Testis (tissue), 3 donors: ENCODE results near the gene CBX5. TPM values are rescaled to one million over a fixed set of nuclear protein-coding genes. Genes with fewer than 3 reads are reported as not detected.

Experiments used
- DNase-seq: peaks from one replicate; pipeline ENCODE4 v3.0.0-alpha.2; 2019
- H3K27ac ChIP-seq, 2 donors: fragments of 200-600 bp; sonication (generic); one replicate each; pipeline ENCODE4 v1.5.1; 2019
- H3K27me3 ChIP-seq: fragments of 200-600 bp; sonication (generic); one replicate; pipeline ENCODE4 v1.5.1; 2019
- H3K36me3 ChIP-seq: fragments of 200-600 bp; sonication (generic); one replicate; pipeline ENCODE4 v1.5.1; 2017; ENCODE audit warnings: low read depth; ENCODE audit errors: missing control alignments
- H3K4me1 ChIP-seq: fragments of 200-600 bp; sonication (generic); one replicate; pipeline ENCODE4 v1.5.1; 2019
- H3K4me3 ChIP-seq, 2 donors: fragments of 200-600 bp; sonication (generic); one replicate each; pipeline ENCODE4 v1.5.1; 2017 to 2019
- H3K9me3 ChIP-seq: fragments of 200-600 bp; sonication (generic); one replicate; pipeline ENCODE4 v1.5.1; 2017
- POLR2A ChIP-seq: fragments of 450-650 bp; IDR thresholded peaks from one replicate; pipeline ENCODE4 v1.6.1; 2017; ENCODE audit warnings: antibody characterized with exemption, mild to moderate bottlenecking, moderate library complexity
- whole genome bisulfite sequencing, 2 donors: methylation state at CpG; one replicate each; pipeline ENCODE4 v1.1.5; 2018; 5-methylcytosine and 5-hydroxymethylcytosine counted together
- intact Hi-C: fragments of 100-400 bp; cut with DNase I; formaldehyde crosslinking; loops from one replicate; pipeline ENCODE4 v1.15.1; 2023; ENCODE audit warnings: low total_unique reads
- polyA plus RNA-seq: library from polyadenylated mRNA; stranded (reverse); fragments of 350-450 nt; fragmentation: Illumina TruSeq; extraction: RNeasy Lipid Tissue Mini Kit (QIAGEN cat#74804); gene quantifications from one replicate; pipeline ENCODE4 v1.2.3, GENCODE V29; 2014; ENCODE audit warnings: low read depth, low replicate concordance; ENCODE audit not compliant: insufficient read depth
- total RNA-seq, 2 donors: library from RNA; depleted of rRNA; stranded (reverse); fragments of >200 nt; gene quantifications; one replicate each; pipeline ENCODE4 v1.2.3, GENCODE V29; 2016
- TF ChIP-seq, protein P1 (sequence below), 3 experiments: fragments of 450-650 bp in 2 of 3; fragments of 200-600 bp in 1 of 3; sonication (generic) in 1 of 3; IDR thresholded peaks; one replicate each; pipeline ENCODE4 v1.5.1; 2016 to 2019; ENCODE audit warnings: antibody characterized with exemption in 3 of 3, mild to moderate bottlenecking in 2 of 3, moderate library complexity in 1 of 3

CBX5 gene
- total and polyA plus RNA-seq, 3 donors from 2014 or later = 52.7 to 66.4 (median 63.9) TPM

DNA sequence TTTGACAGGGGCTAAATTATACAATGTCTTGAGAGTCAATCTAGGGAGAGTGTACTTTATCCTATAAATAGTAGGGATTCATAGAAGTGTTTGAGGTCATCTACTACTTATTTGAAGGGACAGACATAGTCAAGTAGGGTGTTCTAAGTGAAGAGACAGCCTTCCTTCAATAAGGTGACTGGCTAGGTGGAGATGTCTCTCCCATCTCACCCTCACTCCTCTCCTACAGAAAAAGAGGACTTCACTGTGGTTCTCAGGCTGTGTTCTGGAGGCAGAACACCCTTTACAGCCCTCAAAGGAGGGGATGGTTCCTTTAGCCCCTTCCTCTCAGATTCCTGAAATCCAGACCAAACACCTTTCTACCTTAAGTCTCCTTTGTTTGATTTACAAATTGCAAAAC is 23.7 kb upstream of the CBX5 start:
- no peak for DNase-seq
- no peaks in the 10 kb centered on the region for H3K9me3 ChIP-seq
- no peak overlapping the region for H3K27ac ChIP-seq

GRCh38 chr12:54301428-54302048 is 21.6 kb upstream of the CBX5 start:
- no peak for DNase-seq
- Histone ChIP-seq H3K9me3 (no peaks in the 10 kb centered on the region), H3K36me3 (no peaks in the 10 kb centered on the region), H3K4me3 (no peak overlapping the region), H3K4me1 (no peaks in the 10 kb centered on the region), H3K27ac (no peak overlapping the region), H3K27me3 (no peaks in the 10 kb centered on the region)
- TF ChIP-seq, protein P1, sequence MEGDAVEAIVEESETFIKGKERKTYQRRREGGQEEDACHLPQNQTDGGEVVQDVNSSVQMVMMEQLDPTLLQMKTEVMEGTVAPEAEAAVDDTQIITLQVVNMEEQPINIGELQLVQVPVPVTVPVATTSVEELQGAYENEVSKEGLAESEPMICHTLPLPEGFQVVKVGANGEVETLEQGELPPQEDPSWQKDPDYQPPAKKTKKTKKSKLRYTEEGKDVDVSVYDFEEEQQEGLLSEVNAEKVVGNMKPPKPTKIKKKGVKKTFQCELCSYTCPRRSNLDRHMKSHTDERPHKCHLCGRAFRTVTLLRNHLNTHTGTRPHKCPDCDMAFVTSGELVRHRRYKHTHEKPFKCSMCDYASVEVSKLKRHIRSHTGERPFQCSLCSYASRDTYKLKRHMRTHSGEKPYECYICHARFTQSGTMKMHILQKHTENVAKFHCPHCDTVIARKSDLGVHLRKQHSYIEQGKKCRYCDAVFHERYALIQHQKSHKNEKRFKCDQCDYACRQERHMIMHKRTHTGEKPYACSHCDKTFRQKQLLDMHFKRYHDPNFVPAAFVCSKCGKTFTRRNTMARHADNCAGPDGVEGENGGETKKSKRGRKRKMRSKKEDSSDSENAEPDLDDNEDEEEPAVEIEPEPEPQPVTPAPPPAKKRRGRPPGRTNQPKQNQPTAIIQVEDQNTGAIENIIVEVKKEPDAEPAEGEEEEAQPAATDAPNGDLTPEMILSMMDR (IDR thresholded peaks at IDR 0.05) = no peak
- TF ChIP-seq POLR2A = no peak
- 82 to 90% methylated on average over 1 of the region's 1 CpG for WGBS, 2 donors
- intact Hi-C loops = no loop called here

More for the DNA sequence above, 23.7 kb upstream of the CBX5 start:
- intact Hi-C loops = no loop called here
- no peaks in the 10 kb centered on the region for H3K36me3 ChIP-seq
- no peaks in the 10 kb centered on the region for H3K4me1 ChIP-seq
- TF ChIP-seq POLR2A = no peak
- TF ChIP-seq, protein P1 (IDR thresholded peaks at IDR 0.05) = no peak
- H3K27me3 ChIP-seq = no peaks in the 10 kb centered on the region
- no peak overlapping the region for H3K4me3 ChIP-seq

DNA sequence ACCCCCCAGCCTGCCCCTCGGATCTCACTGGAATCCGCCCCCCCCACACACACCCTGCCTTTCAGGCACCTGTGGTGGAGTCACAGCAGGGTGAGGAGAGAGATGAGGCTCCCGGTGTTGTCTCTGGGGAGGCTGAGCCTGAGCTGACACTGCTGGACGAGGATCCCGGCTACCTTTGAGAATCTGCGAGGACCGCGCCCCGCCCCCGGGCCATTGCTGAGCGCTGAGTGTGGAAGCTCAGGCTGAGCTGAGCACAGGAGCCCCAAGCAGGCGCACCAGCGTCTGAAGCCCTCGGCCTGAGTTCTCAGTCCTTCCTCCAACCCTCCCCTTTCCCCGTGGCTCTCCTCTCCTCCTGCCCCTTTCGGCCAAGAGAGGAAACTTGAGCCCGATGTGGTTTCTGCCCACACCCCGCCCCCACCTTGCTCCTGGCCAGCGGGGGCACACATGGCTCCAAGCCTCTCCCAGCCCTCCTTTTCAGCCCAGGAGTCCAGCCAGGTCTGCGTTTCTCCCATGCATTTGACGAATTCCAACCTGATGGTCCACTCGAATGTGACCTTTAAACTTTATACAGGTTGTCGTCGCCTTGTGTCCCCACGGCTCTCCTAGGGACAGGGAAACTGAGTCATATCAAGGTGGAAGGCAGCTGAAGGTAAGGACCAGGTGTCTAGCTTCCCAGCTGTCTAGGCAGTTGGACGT is 21.0 kb upstream of the CBX5 start, which contains the start of gene NFE2:
Gene NFE2 (minus strand): TSS at position 284 of the 696 bp plus-strand sequence. CDS start 5,767 bp downstream, outside the sequence.
- 6 to 12% methylated on average over 17 to 26 of the region's 26 CpGs for WGBS, 2 donors
- intact Hi-C loops = no loop called here
- no peaks in the 10 kb centered on the region for H3K36me3 ChIP-seq
- H3K9me3 ChIP-seq = no peaks in the 10 kb centered on the region
- no peak within 1 kb of the TSS for H3K27ac ChIP-seq
- DNase-seq = peak; percentile 45
- H3K4me3 ChIP-seq = peak within 1 kb of the TSS in 1 of 2 donors; percentile 4
- TF ChIP-seq POLR2A = no peak
- TF ChIP-seq, protein P1 (IDR thresholded peaks at IDR 0.05) = no peak
- H3K27me3 ChIP-seq = no peaks in the 10 kb centered on the region
- H3K4me1 ChIP-seq = no peaks in the 10 kb centered on the region

GRCh38 chr12:54300225-54300731 is 20.4 kb upstream of the CBX5 start:
- DNase-seq = no peak
- Histone ChIP-seq H3K4me1 (peaks cover under 1% of the 10 kb centered on the region), H3K4me3 (peak overlapping the region in 1 of 2 donors; percentile 4), H3K27me3 (no peaks in the 10 kb centered on the region), H3K36me3 (no peaks in the 10 kb centered on the region), H3K9me3 (no peaks in the 10 kb centered on the region), H3K27ac (no peak overlapping the region)
- intact Hi-C loops = no loop called here
- 51 to 56% methylated on average over 3 of the region's 3 CpGs for WGBS, 2 donors
- TF ChIP-seq, protein P1 (IDR thresholded peaks at IDR 0.05) = no peak
- no peak for TF ChIP-seq POLR2A
